Measurements from ENCODE around the gene DNAJC5.

DNAJC5 gene

GRCh38 chr20:63951398-63952209 lies 56.7 kb downstream of the DNAJC5 start:
- Mint-ChIP-seq H3K36me3 (ENCODE audit: low read depth) (peaks cover 10% of the 10 kb centered on the region), H3K27me3 (ENCODE audit: low read depth) (no peaks in the 10 kb centered on the region), H3K27ac (no peak overlapping the region), H3K4me3 (no peak overlapping the region), H3K4me1 (ENCODE audit: low read depth) (peaks cover 34% of the 10 kb centered on the region), H3K9me3 (no peaks in the 10 kb centered on the region)
- DNase-seq (ENCODE audit: low spot score) = no peak

DNA sequence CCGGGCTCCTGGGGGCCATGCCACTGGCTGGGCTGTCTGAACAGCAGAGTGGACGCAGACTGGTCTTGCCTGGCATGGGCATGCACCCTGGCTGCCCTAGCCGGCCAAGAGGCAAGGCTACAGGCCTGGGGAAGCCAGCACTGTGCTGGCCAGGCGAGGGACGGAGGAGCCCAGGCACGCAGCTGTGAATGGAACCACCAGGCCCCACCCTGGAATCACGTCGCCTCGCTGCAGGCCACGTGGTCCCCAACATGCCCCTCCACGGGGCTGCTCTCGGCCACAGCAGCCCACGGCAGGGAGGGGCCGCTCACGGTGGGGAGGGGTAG lies 57.2 kb downstream of the DNAJC5 start:
- Mint-ChIP-seq H3K4me1 (ENCODE audit: low read depth) (peaks cover 34% of the 10 kb centered on the region), H3K36me3 (ENCODE audit: low read depth) (peaks cover 10% of the 10 kb centered on the region)

DNA sequence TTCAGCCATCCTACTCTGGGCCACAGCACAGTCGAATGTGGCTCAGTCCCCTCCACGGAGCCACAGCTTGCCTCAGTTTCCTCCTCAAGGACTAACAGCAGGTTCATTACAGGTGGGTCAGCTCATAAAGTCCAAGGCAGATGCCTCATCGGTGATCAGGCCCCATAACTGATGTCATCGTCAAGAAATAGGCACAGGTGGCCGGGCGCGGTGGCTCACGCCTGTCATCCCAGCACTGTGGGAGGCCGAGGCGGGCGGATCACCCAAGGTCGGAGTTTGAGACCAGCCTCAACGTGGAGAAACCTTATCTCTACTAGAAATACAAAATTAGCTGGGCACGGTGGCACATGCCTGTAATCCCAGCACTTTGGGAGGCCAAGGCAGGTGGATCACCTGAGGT lies 57.8 kb downstream of the DNAJC5 start:
- H3K4me1 Mint-ChIP-seq (ENCODE audit: low read depth) = peaks cover 34% of the 10 kb centered on the region
- no peak overlapping the region for H3K27ac Mint-ChIP-seq
- no peak overlapping the region for H3K4me3 Mint-ChIP-seq
- H3K9me3 Mint-ChIP-seq = no peaks in the 10 kb centered on the region
- DNase-seq (ENCODE audit: low spot score) = no peak
- H3K27me3 Mint-ChIP-seq (ENCODE audit: low read depth) = no peaks in the 10 kb centered on the region
- H3K36me3 Mint-ChIP-seq (ENCODE audit: low read depth) = peaks cover 10% of the 10 kb centered on the region

More for the DNA sequence above, 57.2 kb downstream of the DNAJC5 start:
- Mint-ChIP-seq H3K4me3 (no peak overlapping the region), H3K9me3 (no peaks in the 10 kb centered on the region), H3K27ac (no peak overlapping the region), H3K27me3 (ENCODE audit: low read depth) (no peaks in the 10 kb centered on the region)
- DNase-seq (ENCODE audit: low spot score) = no peak

DNA sequence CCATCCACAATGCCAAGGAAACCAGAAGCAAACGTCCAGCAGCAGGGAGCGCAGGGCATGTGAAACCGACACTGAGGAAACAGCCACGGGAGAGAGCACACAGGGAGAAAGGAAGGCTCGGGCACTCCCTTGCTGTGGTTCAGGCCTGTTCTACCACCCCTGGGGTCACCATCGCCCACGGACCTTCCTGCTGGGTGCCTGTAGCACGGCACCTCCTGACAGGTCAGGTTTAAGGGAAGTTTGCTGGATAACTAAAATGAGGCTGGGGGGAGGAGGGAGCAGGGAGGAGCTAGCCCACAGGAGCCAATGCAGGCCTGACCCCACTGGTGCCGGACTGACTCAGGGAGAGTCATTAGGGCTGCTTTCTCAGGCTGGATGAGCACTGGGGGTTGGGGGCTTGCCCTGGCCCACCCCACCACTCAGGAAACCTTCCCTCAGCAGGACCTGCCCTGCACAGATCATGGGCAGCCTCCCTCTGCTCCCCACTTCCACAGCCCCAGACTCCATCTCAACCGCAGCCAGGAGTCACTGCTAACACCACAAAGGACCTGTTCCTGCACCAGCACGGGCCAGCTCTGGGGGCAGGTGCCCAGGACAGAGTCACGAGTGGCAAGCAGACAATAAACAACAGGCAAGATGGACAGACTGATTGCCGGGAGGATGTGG lies 59.0 kb downstream of the DNAJC5 start:
- Mint-ChIP-seq H3K9me3 (no peaks in the 10 kb centered on the region), H3K27ac (peak overlapping the region; percentile 60), H3K4me1 (ENCODE audit: low read depth) (peaks cover 26% of the 10 kb centered on the region), H3K36me3 (ENCODE audit: low read depth) (peaks cover 6% of the 10 kb centered on the region), H3K27me3 (ENCODE audit: low read depth) (no peaks in the 10 kb centered on the region), H3K4me3 (peak overlapping the region; percentile 82)
- no peak for DNase-seq (ENCODE audit: low spot score)

- H3K27me3 Mint-ChIP-seq (ENCODE audit: low read depth) = no peaks in the 10 kb centered on the region
- peak; percentile 51 for DNase-seq (ENCODE audit: low spot score)
- H3K27ac Mint-ChIP-seq = no peak overlapping the region
- peak overlapping the region; percentile 82 for H3K4me3 Mint-ChIP-seq
- peaks cover 11% of the 10 kb centered on the region for H3K36me3 Mint-ChIP-seq (ENCODE audit: low read depth)
- H3K4me1 Mint-ChIP-seq (ENCODE audit: low read depth) = peaks cover 23% of the 10 kb centered on the region
- no peaks in the 10 kb centered on the region for H3K9me3 Mint-ChIP-seq
Observed at GRCh38 chr20:63955281-63955826, 60.4 kb downstream of the DNAJC5 start.

DNA sequence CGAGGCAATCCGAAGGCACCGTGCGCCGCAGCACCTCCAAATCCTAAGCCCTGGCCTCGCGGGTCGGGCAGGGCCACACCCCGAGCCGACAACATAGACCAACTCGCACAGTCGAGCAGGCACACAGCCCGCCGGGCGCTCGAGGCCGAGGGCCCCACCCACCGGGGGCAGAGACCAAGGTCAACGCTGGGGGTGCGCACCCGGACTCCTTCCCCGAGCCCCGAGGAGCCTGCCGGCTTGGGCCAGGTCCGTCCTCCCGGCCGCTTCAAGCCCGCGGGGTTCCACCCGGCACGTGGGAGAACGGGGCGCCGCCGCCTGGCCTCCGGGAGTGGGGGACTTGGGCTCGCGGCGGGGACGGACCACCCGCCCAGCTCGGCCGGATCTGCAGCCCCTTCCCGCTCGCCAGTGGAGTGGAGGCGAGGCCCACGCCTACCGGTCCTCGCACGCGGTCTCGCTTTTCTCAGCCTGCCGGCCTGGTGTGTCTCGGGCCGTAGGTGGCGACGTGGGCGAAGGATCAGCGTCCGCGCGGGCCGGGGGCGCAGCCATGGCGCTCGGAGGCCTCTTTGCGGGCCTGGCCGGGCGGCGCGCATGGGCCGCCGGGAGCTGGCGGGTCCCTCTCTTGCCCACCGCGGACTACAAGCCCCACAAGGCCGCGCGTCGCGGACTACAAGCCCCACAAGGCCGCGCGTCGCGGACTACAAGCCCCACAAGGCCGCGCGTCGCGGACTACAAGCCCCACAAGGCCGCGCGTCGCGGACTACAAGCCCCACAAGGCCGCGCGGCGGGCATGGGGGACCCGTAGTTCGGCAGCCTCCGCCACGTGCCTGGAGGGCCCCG lies 61.1 kb downstream of the DNAJC5 start, which contains the start of gene UCKL1:
TSS of gene UCKL1 (minus strand) at position 590 of the 837 bp plus-strand sequence. CDS start at position 546, 44 bp downstream.
- Mint-ChIP-seq H3K4me3 (peak within 1 kb of the TSS; percentile 82), H3K9me3 (no peaks in the 10 kb centered on the region), H3K27ac (peak within 1 kb of the TSS; percentile 86), H3K36me3 (ENCODE audit: low read depth) (peaks cover 11% of the 10 kb centered on the region), H3K27me3 (ENCODE audit: low read depth) (no peaks in the 10 kb centered on the region), H3K4me1 (ENCODE audit: low read depth) (peaks cover 23% of the 10 kb centered on the region)
- peak; percentile 89 for DNase-seq (ENCODE audit: low spot score)

DNA sequence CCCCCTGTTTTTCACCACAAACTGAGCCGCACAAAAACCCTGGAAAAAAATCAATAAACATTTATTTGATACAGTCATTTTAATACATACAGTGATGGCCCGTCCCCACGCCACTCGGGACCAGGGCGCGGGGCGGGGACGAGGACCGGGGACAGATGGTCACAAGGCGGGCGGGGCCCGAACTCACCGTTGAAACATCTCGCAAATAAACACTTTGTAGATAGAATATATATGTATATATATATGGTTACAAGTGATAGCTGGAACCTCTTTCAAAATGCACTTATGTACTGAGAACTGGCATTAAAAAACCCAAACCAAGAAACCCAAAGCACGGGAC lies 61.7 kb downstream of the DNAJC5 start:
- Mint-ChIP-seq H3K9me3 (no peaks in the 10 kb centered on the region), H3K27ac (peak overlapping the region; percentile 83), H3K27me3 (ENCODE audit: low read depth) (no peaks in the 10 kb centered on the region), H3K4me3 (peak overlapping the region; percentile 81), H3K4me1 (ENCODE audit: low read depth) (peaks cover 23% of the 10 kb centered on the region), H3K36me3 (ENCODE audit: low read depth) (peaks cover 17% of the 10 kb centered on the region)
- no peak for DNase-seq (ENCODE audit: low spot score)

- Mint-ChIP-seq H3K9me3 (no peaks in the 10 kb centered on the region), H3K4me1 (ENCODE audit: low read depth) (peaks cover 23% of the 10 kb centered on the region), H3K4me3 (peak overlapping the region; percentile 68), H3K36me3 (ENCODE audit: low read depth) (peaks cover 18% of the 10 kb centered on the region), H3K27ac (peak overlapping the region; percentile 86), H3K27me3 (ENCODE audit: low read depth) (no peaks in the 10 kb centered on the region)
- peak; percentile 76 for DNase-seq (ENCODE audit: low spot score)
Observed at GRCh38 chr20:63957004-63957689, 62.2 kb downstream of the DNAJC5 start.

DNA sequence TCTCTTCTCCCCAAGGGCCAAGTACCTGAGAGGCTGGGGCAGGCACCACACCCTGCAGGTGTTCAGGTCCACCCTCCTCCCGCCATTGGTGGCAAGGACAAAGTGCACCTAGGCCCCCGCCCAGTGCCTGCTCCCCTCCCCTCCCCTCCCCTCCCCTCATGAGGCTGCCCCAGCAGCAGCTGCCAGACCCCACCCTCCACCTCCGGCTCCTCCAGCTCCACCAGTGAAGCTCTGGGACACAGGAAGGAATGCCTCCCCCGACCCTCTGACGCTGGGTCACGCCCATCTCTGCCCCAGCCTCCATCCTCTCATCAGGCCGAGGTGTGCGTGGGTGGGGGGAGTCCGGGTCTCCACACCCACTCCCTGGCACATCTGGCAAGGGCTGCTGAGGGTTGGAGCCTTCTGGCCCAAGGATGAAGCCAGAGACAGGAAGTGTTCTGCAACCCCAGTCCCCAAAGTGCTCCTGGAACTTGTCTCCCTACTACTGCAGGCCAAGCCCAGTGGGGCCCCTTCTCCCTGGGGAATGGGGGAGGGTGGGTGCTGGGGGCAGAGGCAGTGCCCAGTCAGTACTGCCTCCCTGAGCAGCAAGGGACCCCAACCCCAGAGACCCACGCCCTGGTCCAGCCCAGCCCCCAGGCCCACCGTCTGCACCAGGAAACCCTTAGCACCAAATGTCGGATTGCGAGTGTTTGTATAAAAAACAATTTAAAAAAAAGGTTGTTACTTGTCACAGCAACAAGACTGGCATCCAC lies 62.9 kb downstream of the DNAJC5 start:
- peak overlapping the region; percentile 86 for H3K27ac Mint-ChIP-seq
- DNase-seq (ENCODE audit: low spot score) = peak; percentile 59
- no peaks in the 10 kb centered on the region for H3K27me3 Mint-ChIP-seq (ENCODE audit: low read depth)
- peaks cover 21% of the 10 kb centered on the region for H3K36me3 Mint-ChIP-seq (ENCODE audit: low read depth)
- no peaks in the 10 kb centered on the region for H3K9me3 Mint-ChIP-seq
- H3K4me3 Mint-ChIP-seq = peak overlapping the region; percentile 68
- H3K4me1 Mint-ChIP-seq (ENCODE audit: low read depth) = peaks cover 23% of the 10 kb centered on the region

GRCh38 chr20:63958471-63958870 lies 63.5 kb downstream of the DNAJC5 start:
- peaks cover 22% of the 10 kb centered on the region for H3K4me1 Mint-ChIP-seq (ENCODE audit: low read depth)
- peak overlapping the region; percentile 26 for H3K4me3 Mint-ChIP-seq
- H3K9me3 Mint-ChIP-seq = no peaks in the 10 kb centered on the region

GRCh38 chr20:63958964-63959698 lies 64.2 kb downstream of the DNAJC5 start:
- H3K27ac Mint-ChIP-seq = no peak overlapping the region
- peaks cover 22% of the 10 kb centered on the region for H3K36me3 Mint-ChIP-seq (ENCODE audit: low read depth)
- H3K4me1 Mint-ChIP-seq (ENCODE audit: low read depth) = peaks cover 18% of the 10 kb centered on the region
- H3K4me3 Mint-ChIP-seq = no peak overlapping the region
- H3K9me3 Mint-ChIP-seq = no peaks in the 10 kb centered on the region
- DNase-seq (ENCODE audit: low spot score) = no peak
- H3K27me3 Mint-ChIP-seq (ENCODE audit: low read depth) = no peaks in the 10 kb centered on the region

More at GRCh38 chr20:63958471-63958870, 63.5 kb downstream of the DNAJC5 start:
- Mint-ChIP-seq H3K36me3 (ENCODE audit: low read depth) (peaks cover 22% of the 10 kb centered on the region), H3K27ac (peak overlapping the region; percentile 75), H3K27me3 (ENCODE audit: low read depth) (no peaks in the 10 kb centered on the region)
- no peak for DNase-seq (ENCODE audit: low spot score)

- Mint-ChIP-seq H3K27ac (peak overlapping the region; percentile 10), H3K4me1 (ENCODE audit: low read depth) (peaks cover 12% of the 10 kb centered on the region), H3K27me3 (ENCODE audit: low read depth) (no peaks in the 10 kb centered on the region), H3K9me3 (no peaks in the 10 kb centered on the region), H3K36me3 (ENCODE audit: low read depth) (peaks cover 20% of the 10 kb centered on the region), H3K4me3 (no peak overlapping the region)
- DNase-seq (ENCODE audit: low spot score) = no peak
Observed at GRCh38 chr20:63959699-63960075, 64.8 kb downstream of the DNAJC5 start.

Data from T-helper 2 cell treated with Interferon-gamma antibody and Interleukin-4, amounts not matched to agents 5 μg/mL and 100 μg/mL, for 36 hours (primary cell).